PC-3 (cell line): ENCODE data around the gene VAPA. TPM values are rescaled to one million over a fixed set of nuclear protein-coding genes. Genes with fewer than 3 reads are reported as not detected.

Experiments
- ATAC-seq: fragments of 200-7000 bp; cut with Tn5 transposase; 2 replicates; pipeline ENCODE4 v1.9.1; 2020; ENCODE audit warnings: mild to moderate bottlenecking, moderate library complexity
- BruUV-seq: library from RNA; stranded (reverse); fragments of 400-500 nt; replicated peaks from 2 replicates; lab custom pipeline; 2021; lab: Mats Ljungman, UMichigan
- CTCF ChIA-PET: fragments of 300-600 bp; sonication (Branson Sonifier 250); formaldehyde crosslinking; loops from one replicate; lab custom pipeline; 2022; ENCODE audit warnings: antibody characterized with exemption; lab: Charles Lee
- POLR2A ChIA-PET: fragments of 300-600 bp; sonication (Branson Sonifier 250); formaldehyde crosslinking; loops from one replicate; lab custom pipeline; 2022; ENCODE audit warnings: antibody characterized with exemption; ENCODE audit not compliant: unreplicated experiment; lab: Charles Lee
- DNase-seq: peaks from one replicate; pipeline ENCODE4 v3.0.0-alpha.2; 2015
- H2AFZ ChIP-seq: fragments of 300-600 bp; sonication (generic); 2 replicates; pipeline ENCODE4 v1.6.0; 2016; ENCODE audit warnings: antibody characterized with exemption, low read length
- H3F3A ChIP-seq: fragments of 300-600 bp; sonication (generic); one replicate; pipeline ENCODE4 v1.6.0; 2017; ENCODE audit warnings: antibody characterized with exemption, low read length, control low read depth, mild to moderate bottlenecking; ENCODE audit not compliant: unreplicated experiment
- H3K27ac ChIP-seq: fragments of 300-600 bp; sonication (generic); 2 replicates; pipeline ENCODE4 v1.5.1; 2016; ENCODE audit warnings: mild to moderate bottlenecking, low read length
- H3K27me3 ChIP-seq: fragments of 300-600 bp; sonication (generic); 2 replicates; pipeline ENCODE4 v1.6.1; 2016; ENCODE audit warnings: low read length, mixed read lengths
- H3K36me3 ChIP-seq: fragments of 300-600 bp; sonication (generic); 2 replicates; pipeline ENCODE4 v1.6.1; 2016; ENCODE audit warnings: low read depth, mixed run types, low read length, mixed read lengths
- H3K4me1 ChIP-seq: fragments of 300-600 bp; sonication (generic); 2 replicates; pipeline ENCODE4 v1.5.1; 2016; ENCODE audit warnings: low read length; ENCODE audit not compliant: insufficient read depth
- H3K4me2 ChIP-seq: fragments of 300-600 bp; sonication (generic); 2 replicates; pipeline ENCODE4 v1.6.0; 2016; ENCODE audit warnings: low read length
- H3K4me3 ChIP-seq: fragments of 300-600 bp; sonication (generic); 2 replicates; pipeline ENCODE4 v1.5.1; 2016; ENCODE audit warnings: mild to moderate bottlenecking, low read length, mixed read lengths
- H3K79me2 ChIP-seq: fragments of 300-600 bp; sonication (generic); 2 replicates; pipeline ENCODE4 v1.6.1; 2017; ENCODE audit warnings: low read length, mixed read lengths
- H3K9ac ChIP-seq: fragments of 300-600 bp; sonication (generic); 2 replicates; pipeline ENCODE4 v1.6.0; 2016; ENCODE audit warnings: mild to moderate bottlenecking, low read length
- H3K9me2 ChIP-seq: fragments of 300-600 bp; sonication (generic); replicated peaks from 2 replicates; pipeline ENCODE4 v1.6.1; 2016; ENCODE audit warnings: mixed run types, low read length, mixed read lengths
- H3K9me3 ChIP-seq: fragments of 300-600 bp; sonication (generic); 2 replicates; pipeline ENCODE4 v1.6.1; 2016; ENCODE audit warnings: low read length, mixed read lengths
- H4K20me1 ChIP-seq: fragments of 300-600 bp; sonication (generic); 2 replicates; pipeline ENCODE4 v1.6.1; 2016; ENCODE audit warnings: low read length, mixed read lengths
- EZH2 ChIP-seq: fragments of 300-600 bp; sonication (generic); IDR thresholded peaks from one replicate; pipeline ENCODE4 v1.6.1; 2017; ENCODE audit warnings: antibody characterized with exemption, mild to moderate bottlenecking, low read length; ENCODE audit not compliant: unreplicated experiment
- EZH2phosphoT487 ChIP-seq: fragments of 300-600 bp; sonication (generic); IDR thresholded peaks from 2 replicates; pipeline ENCODE4 v1.6.1; 2018; ENCODE audit warnings: mild to moderate bottlenecking, antibody characterized with exemption, low read length, borderline replicate concordance
- intact Hi-C: fragments of 100-400 bp; cut with micrococcal nuclease; formaldehyde crosslinking; loops from 2 replicates; pipeline ENCODE4 v1.9.0; 2023
- total RNA-seq: library from RNA; depleted of rRNA; stranded (reverse); fragments of >200 nt; gene quantifications from 2 replicates; pipeline ENCODE4 v1.2.3, GENCODE V29; 2014
- TF ChIP-seq, protein P1 (sequence below): fragments of 300-600 bp; sonication (generic); conservative IDR thresholded peaks from 2 replicates; pipeline ENCODE4 v1.5.1; 2017; ENCODE audit warnings: antibody characterized with exemption, low read depth, mild to moderate bottlenecking, low read length

The VAPA gene
- total RNA-seq, 1 experiment from 2014 or later, result 281 TPM

DNA sequence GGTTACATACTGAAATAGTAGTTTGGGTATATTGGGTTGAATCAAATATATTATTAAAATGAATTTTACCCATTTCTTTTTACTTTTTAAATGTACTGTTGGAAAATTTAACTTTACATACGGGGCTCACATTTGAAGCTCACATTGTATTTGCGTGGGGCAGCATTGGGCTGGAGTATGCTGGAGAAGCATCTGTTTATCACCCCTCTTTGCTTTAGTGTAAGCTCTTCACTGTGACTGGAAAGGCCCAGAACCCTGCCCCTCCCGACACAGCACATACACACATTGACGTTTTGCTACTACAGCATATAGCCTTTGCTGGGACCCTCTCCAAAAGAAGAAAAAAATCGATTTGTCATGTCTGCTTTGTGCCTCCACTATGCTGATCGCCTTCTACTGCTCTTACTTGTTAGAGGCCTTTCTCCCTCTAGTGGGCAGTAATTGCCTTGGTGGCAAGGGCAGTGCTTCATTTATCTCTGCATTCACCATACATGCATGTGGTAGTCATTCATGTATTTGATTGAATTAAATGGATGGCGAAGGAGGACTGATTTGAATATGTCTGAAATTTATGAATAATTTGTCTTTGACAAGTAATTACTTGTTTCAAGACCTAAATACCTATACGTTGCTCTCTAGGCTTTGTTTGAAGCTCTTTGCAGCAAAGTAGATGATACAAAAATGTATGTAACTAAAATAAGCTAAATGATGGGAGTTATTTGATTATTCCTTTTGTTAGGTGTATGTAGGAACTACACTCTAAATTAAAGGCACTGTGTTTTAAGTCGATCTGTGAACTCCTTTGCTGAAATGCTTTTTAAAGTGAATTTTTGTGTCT is 37.4 kb downstream of the VAPA start:
- Histone ChIP-seq H3K27me3 (no peaks in the 10 kb centered on the region), H4K20me1 (peaks cover 14% of the 10 kb centered on the region), H3K27ac (no peak overlapping the region), H3K9ac (no peak overlapping the region), H3F3A (no peaks in the 10 kb centered on the region), H3K79me2 (peaks cover 7% of the 10 kb centered on the region; the same call in 1 of the 2 replicates), H2AFZ (no peak overlapping the region), H3K9me3 (no peaks in the 10 kb centered on the region), H3K9me2 (no peaks in the 10 kb centered on the region), H3K4me2 (no peak overlapping the region), H3K4me3 (no peak overlapping the region), H3K4me1 (no peaks in the 10 kb centered on the region; the same call in 1 of the 2 replicates), H3K36me3 (peaks cover 57% of the 10 kb centered on the region)
- ATAC-seq (peak; percentile 72), DNase-seq (peak; percentile 61)
- no TSS peak for BruUV-seq
- POLR2A ChIA-PET, result interaction anchor here (0.6 kb wide), 1 partner anchor 52 kb away, joined by 3 read pairs; no protein-coding TSS in a partner anchor
- TF ChIP-seq, protein P1, sequence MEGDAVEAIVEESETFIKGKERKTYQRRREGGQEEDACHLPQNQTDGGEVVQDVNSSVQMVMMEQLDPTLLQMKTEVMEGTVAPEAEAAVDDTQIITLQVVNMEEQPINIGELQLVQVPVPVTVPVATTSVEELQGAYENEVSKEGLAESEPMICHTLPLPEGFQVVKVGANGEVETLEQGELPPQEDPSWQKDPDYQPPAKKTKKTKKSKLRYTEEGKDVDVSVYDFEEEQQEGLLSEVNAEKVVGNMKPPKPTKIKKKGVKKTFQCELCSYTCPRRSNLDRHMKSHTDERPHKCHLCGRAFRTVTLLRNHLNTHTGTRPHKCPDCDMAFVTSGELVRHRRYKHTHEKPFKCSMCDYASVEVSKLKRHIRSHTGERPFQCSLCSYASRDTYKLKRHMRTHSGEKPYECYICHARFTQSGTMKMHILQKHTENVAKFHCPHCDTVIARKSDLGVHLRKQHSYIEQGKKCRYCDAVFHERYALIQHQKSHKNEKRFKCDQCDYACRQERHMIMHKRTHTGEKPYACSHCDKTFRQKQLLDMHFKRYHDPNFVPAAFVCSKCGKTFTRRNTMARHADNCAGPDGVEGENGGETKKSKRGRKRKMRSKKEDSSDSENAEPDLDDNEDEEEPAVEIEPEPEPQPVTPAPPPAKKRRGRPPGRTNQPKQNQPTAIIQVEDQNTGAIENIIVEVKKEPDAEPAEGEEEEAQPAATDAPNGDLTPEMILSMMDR, result peak; percentile 87
- TF ChIP-seq EZH2, result no peak
- no peak for TF ChIP-seq EZH2phosphoT487
- CTCF ChIA-PET, result interaction anchor here (0.6 to 1.0 kb wide), 3 partner anchors 36 to 325 kb away, joined by 3 to 5 read pairs (median 3); no protein-coding TSS in a partner anchor
- intact Hi-C loops, result loop anchor here (2.0 to 5.0 kb wide), 4 partner anchors 34 to 266 kb away; no protein-coding TSS in a partner anchor

DNA sequence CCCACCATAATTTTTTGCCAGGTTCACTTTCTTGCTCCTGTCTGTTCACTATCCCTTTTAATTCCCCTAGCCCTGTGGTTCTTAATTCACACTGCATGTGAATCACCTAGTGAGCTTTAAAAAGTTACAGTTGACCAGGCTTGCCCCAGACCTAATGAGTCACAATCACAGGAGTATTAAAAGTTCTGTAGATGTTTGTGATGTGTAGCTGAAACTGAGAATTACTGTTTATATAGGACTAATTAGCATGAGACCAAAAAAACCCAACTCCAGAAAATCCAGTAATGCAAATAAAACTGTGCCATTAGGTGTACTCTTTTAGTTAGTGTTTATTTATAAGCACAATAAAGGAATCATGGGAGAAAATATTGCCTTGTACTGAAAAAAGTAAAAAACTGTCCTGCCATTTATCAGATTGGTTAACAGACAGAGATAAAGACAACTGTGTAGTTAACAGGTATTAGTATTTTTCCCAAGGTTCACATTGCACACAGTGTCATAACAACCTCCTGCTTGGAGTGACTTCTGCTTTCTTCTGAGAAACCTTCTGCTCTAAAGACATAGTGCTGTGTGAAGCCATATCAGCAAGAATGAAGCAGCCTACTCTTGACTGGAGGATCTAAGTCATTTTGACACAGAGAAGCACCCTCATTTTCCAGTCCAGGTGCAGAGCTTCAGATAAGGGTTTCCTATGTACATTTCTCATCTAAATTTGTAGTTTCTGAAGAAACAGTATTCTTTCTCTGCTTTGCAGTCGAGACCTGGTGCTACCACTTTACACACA is 39.0 kb downstream of the VAPA start:
- ChIA-PET CTCF (interaction anchor here (1.0 kb wide), 1 partner anchor 17 kb away, joined by 3 read pairs; no protein-coding TSS in a partner anchor), POLR2A (interaction anchor here (0.5 kb wide), 1 partner anchor 573 kb away, joined by 3 read pairs; no protein-coding TSS in a partner anchor)
- Histone ChIP-seq H3K4me3 (no peak overlapping the region), H3K9me2 (no peaks in the 10 kb centered on the region), H3K4me1 (no peaks in the 10 kb centered on the region), H3K27ac (no peak overlapping the region), H3K9ac (no peak overlapping the region), H3K9me3 (no peaks in the 10 kb centered on the region), H3F3A (no peaks in the 10 kb centered on the region), H4K20me1 (peaks cover 17% of the 10 kb centered on the region), H2AFZ (no peak overlapping the region), H3K4me2 (no peak overlapping the region), H3K27me3 (no peaks in the 10 kb centered on the region), H3K36me3 (peaks cover 44% of the 10 kb centered on the region), H3K79me2 (peaks cover 7% of the 10 kb centered on the region; the same call in 1 of the 2 replicates)
- no peak for DNase-seq
- no TSS peak for BruUV-seq
- TF ChIP-seq, protein P1, result no peak
- intact Hi-C loops, result loop anchor here (5.0 kb wide), 1 partner anchor 36 kb away; no protein-coding TSS in a partner anchor
- ATAC-seq, result peak; percentile 59
